IMR-90 (cell line): ENCODE data around the gene GTSE1. TPM values are rescaled to one million over a fixed set of nuclear protein-coding genes. Genes with fewer than 3 reads are reported as not detected.

Source experiments
- ATAC-seq: fragments of 200-7000 bp; cut with Tn5 transposase; 2 replicates; pipeline ENCODE4 v1.9.1; 2020; ENCODE audit warnings: low read depth, mild to moderate bottlenecking, moderate library complexity
- BruUV-seq: library from RNA; stranded (reverse); fragments of 400-500 nt; replicated peaks from 2 replicates; lab custom pipeline; 2021; lab: Mats Ljungman, UMichigan
- CTCF ChIA-PET: fragments of 300-600 bp; formaldehyde crosslinking; extraction: SDS; loops from one replicate; lab custom pipeline; 2021; ENCODE audit warnings: antibody characterized with exemption; lab: Yijun Ruan, JAX
- POLR2A ChIA-PET: fragments of 300-600 bp; sonication (Branson Sonifier 250); formaldehyde crosslinking; loops from one replicate; lab custom pipeline; 2022; ENCODE audit warnings: antibody characterized with exemption; ENCODE audit not compliant: unreplicated experiment; lab: Charles Lee
- DNase-seq: peaks from one replicate; pipeline ENCODE4 v3.0.0; 2013
- H2AFZ ChIP-seq: replicated peaks from 2 replicates; pipeline ENCODE3; 2013; ENCODE audit warnings: low read length, mild to moderate bottlenecking; ENCODE audit not compliant: poor library complexity
- H2AK5ac ChIP-seq: 2 replicates; pipeline ENCODE4 v1.6.1; 2013; ENCODE audit warnings: low read depth, low read length, inconsistent platforms
- H2AK9ac ChIP-seq: replicated peaks from 2 replicates; pipeline ENCODE3; 2013; ENCODE audit warnings: mild to moderate bottlenecking, low read depth, low read length, moderate library complexity; ENCODE audit not compliant: poor library complexity
- H2BK120ac ChIP-seq: 2 replicates; pipeline ENCODE4 v1.6.1; 2013; ENCODE audit warnings: low read depth, low read length, inconsistent platforms
- H2BK15ac ChIP-seq: 3 replicates; pipeline ENCODE4 v1.6.1; 2013; ENCODE audit warnings: low read depth, low read length, inconsistent platforms
- H2BK20ac ChIP-seq: 2 replicates; pipeline ENCODE4 v1.6.1; 2013; ENCODE audit warnings: low read depth, mild to moderate bottlenecking, inconsistent platforms, low read length, moderate library complexity
- H2BK5ac ChIP-seq: 2 replicates; pipeline ENCODE4 v1.6.1; 2013; ENCODE audit warnings: mild to moderate bottlenecking, low read depth, low read length, inconsistent platforms; ENCODE audit not compliant: poor library complexity, severe bottlenecking
- H3K14ac ChIP-seq: replicated peaks from 2 replicates; pipeline ENCODE4 v1.6.1; 2013; ENCODE audit warnings: low read depth, low read length, inconsistent platforms
- H3K18ac ChIP-seq: 2 replicates; pipeline ENCODE4 v1.6.1; 2013; ENCODE audit warnings: low read depth, low read length, control low read depth
- H3K23ac ChIP-seq: 2 replicates; pipeline ENCODE4 v1.6.1; 2013; ENCODE audit warnings: low read depth, low read length, inconsistent platforms
- H3K27ac ChIP-seq: 2 replicates; pipeline ENCODE4 v1.5.1; 2013; ENCODE audit warnings: mild to moderate bottlenecking, control low read depth, low read length; ENCODE audit not compliant: insufficient read depth
- H3K27me3 ChIP-seq: 2 replicates; pipeline ENCODE4 v1.6.1; 2013; ENCODE audit warnings: low read length; ENCODE audit not compliant: control insufficient read depth, insufficient read depth
- H3K36me3 ChIP-seq: 2 replicates; pipeline ENCODE4 v1.6.1; 2013; ENCODE audit warnings: low read length, mixed read lengths; ENCODE audit not compliant: control insufficient read depth, insufficient read depth
- H3K4ac ChIP-seq: 2 replicates; pipeline ENCODE4 v1.6.1; 2013; ENCODE audit warnings: low read depth, low read length, inconsistent platforms
- H3K4me1 ChIP-seq: 2 replicates; pipeline ENCODE4 v1.6.1; 2013; ENCODE audit warnings: low read length, mixed read lengths; ENCODE audit not compliant: control insufficient read depth, insufficient read depth
- H3K4me2 ChIP-seq: 2 replicates; pipeline ENCODE4 v1.6.1; 2013; ENCODE audit warnings: low read depth, mild to moderate bottlenecking, control low read depth, low read length, moderate library complexity
- H3K4me3 ChIP-seq: 2 replicates; pipeline ENCODE4 v1.5.1; 2013; ENCODE audit warnings: low read depth, mild to moderate bottlenecking, control low read depth, low read length, moderate library complexity; ENCODE audit not compliant: insufficient read depth
- H3K56ac ChIP-seq: 2 replicates; pipeline ENCODE4 v1.6.1; 2013; ENCODE audit warnings: low read length, inconsistent platforms; ENCODE audit not compliant: insufficient read depth; ENCODE audit errors: extremely low read depth
- H3K79me1 ChIP-seq, 2 experiments: 2 replicates each; pipeline ENCODE4 v1.6.1; 2013; ENCODE audit warnings: low read length in 2 of 2, inconsistent platforms in 1 of 2, low read depth in 1 of 2
- H3K9ac ChIP-seq: 2 replicates; pipeline ENCODE4 v1.6.1; 2013; ENCODE audit warnings: low read depth, low read length, control low read depth
- H3K9me1 ChIP-seq: 2 replicates; pipeline ENCODE4 v1.6.1; 2013; ENCODE audit warnings: low read length, inconsistent platforms; ENCODE audit not compliant: insufficient read depth
- H3K9me3 ChIP-seq: 2 replicates; pipeline ENCODE4 v1.6.1; 2013; ENCODE audit warnings: low read length; ENCODE audit not compliant: control insufficient read depth, insufficient read depth
- H4K20me1 ChIP-seq: 2 replicates; pipeline ENCODE4 v1.6.1; 2013; ENCODE audit warnings: low read length, inconsistent platforms; ENCODE audit not compliant: insufficient read depth
- H4K5ac ChIP-seq: 2 replicates; pipeline ENCODE4 v1.6.1; 2013; ENCODE audit warnings: mild to moderate bottlenecking, low read depth, low read length, control low read depth
- H4K8ac ChIP-seq, 2 experiments: 2 replicates each; pipeline ENCODE4 v1.6.1; 2013; ENCODE audit warnings: low read depth in 2 of 2, low read length in 2 of 2, control low read depth in 1 of 2, inconsistent platforms in 1 of 2
- H4K91ac ChIP-seq: 2 replicates; pipeline ENCODE4 v1.6.1; 2013; ENCODE audit warnings: low read depth, low read length, inconsistent platforms; ENCODE audit not compliant: insufficient read depth
- BHLHE40 ChIP-seq: fragments of 150-350 bp; IDR thresholded peaks from 2 replicates; pipeline ENCODE4 v1.6.1; 2016; ENCODE audit warnings: mild to moderate bottlenecking, low read depth, low read length
- CEBPB ChIP-seq: IDR thresholded peaks from 2 replicates; pipeline ENCODE4 v1.6.1; 2012; ENCODE audit warnings: low read depth, low read length, improper control_type of control experiment
- CHD1 ChIP-seq: IDR thresholded peaks from 2 replicates; pipeline ENCODE4 v1.6.1; 2012; ENCODE audit warnings: low read depth, low read length, improper control_type of control experiment
- CTCF ChIP-seq: conservative IDR thresholded peaks from 2 replicates; pipeline ENCODE4 v1.5.1; 2012; ENCODE audit warnings: mild to moderate bottlenecking, low read depth, low read length, improper control_type of control experiment
- ELK1 ChIP-seq: fragments of 150-350 bp; IDR thresholded peaks from 2 replicates; pipeline ENCODE4 v1.6.1; 2016; ENCODE audit warnings: low read depth, mild to moderate bottlenecking, low read length, moderate library complexity, borderline replicate concordance
- FOS ChIP-seq: fragments of 150-350 bp; IDR thresholded peaks from 2 replicates; pipeline ENCODE4 v1.6.1; 2016; ENCODE audit warnings: low read depth, low read length
- MAFK ChIP-seq: IDR thresholded peaks from 2 replicates; pipeline ENCODE4 v1.6.1; 2012; ENCODE audit warnings: low read depth, low read length, improper control_type of control experiment
- MAZ ChIP-seq: IDR thresholded peaks from 2 replicates; pipeline ENCODE4 v1.6.1; 2012; ENCODE audit warnings: low read depth, mild to moderate bottlenecking, low read length, improper control_type of control experiment, moderate library complexity, borderline replicate concordance
- MXI1 ChIP-seq: IDR thresholded peaks from 2 replicates; pipeline ENCODE4 v1.6.1; 2012; ENCODE audit warnings: low read depth, mild to moderate bottlenecking, low read length, moderate library complexity, borderline replicate concordance
- NFE2L2 ChIP-seq: fragments of 150-350 bp; IDR thresholded peaks from 2 replicates; pipeline ENCODE4 v1.6.1; 2016; ENCODE audit warnings: low read depth, mild to moderate bottlenecking, low read length
- POLR2A ChIP-seq: IDR thresholded peaks from 2 replicates; pipeline ENCODE4 v1.6.1; 2012; ENCODE audit warnings: mild to moderate bottlenecking, low read depth, low read length
- RAD21 ChIP-seq: IDR thresholded peaks from 2 replicates; pipeline ENCODE4 v1.6.1; 2012; ENCODE audit warnings: low read length, improper control_type of control experiment
- RCOR1 ChIP-seq: IDR thresholded peaks from 2 replicates; pipeline ENCODE4 v1.6.1; 2012; ENCODE audit warnings: mild to moderate bottlenecking, low read length, improper control_type of control experiment; ENCODE audit not compliant: insufficient replicate concordance
- RFX5 ChIP-seq: IDR thresholded peaks from 2 replicates; pipeline ENCODE4 v1.8.0; 2012; ENCODE audit warnings: low read depth, mild to moderate bottlenecking, low read length, moderate library complexity
- SMC3 ChIP-seq: fragments of 150-350 bp; IDR thresholded peaks from 2 replicates; pipeline ENCODE4 v1.6.1; 2016; ENCODE audit warnings: low read depth, mild to moderate bottlenecking, antibody characterized with exemption, low read length, moderate library complexity
- USF2 ChIP-seq: fragments of 150-350 bp; IDR thresholded peaks from 2 replicates; pipeline ENCODE4 v1.6.1; 2017; ENCODE audit warnings: mild to moderate bottlenecking, antibody characterized with exemption, low read length, low read depth
- WGBS, 2 experiments: methylation state at CpG; one replicate each; pipeline versions ENCODE4 v1.1.5 to v1.1.7; 2013; ENCODE audit warnings: missing lambda C conversion rate in 2 of 2; ENCODE audit not compliant: insufficient read length in 1 of 2; ENCODE audit errors: extremely low coverage in 2 of 2; 5-methylcytosine and 5-hydroxymethylcytosine counted together
- dilution Hi-C: fragments of 300-500 bp; cut with HindIII; formaldehyde crosslinking; loops from one replicate; pipeline ENCODE4 v1.14.3; 2018; ENCODE audit warnings: low sequenced_read_pairs; ENCODE audit not compliant: unreplicated experiment
- in situ Hi-C: fragments of 300-500 bp; cut with MboI; formaldehyde crosslinking; loops from 3 replicates; pipeline ENCODE4 v1.14.3; 2019; ENCODE audit warnings: low sequenced_read_pairs, inconsistent platforms, mixed read lengths
- intact Hi-C: fragments of 100-400 bp; cut with micrococcal nuclease; formaldehyde crosslinking; loops from 2 replicates; pipeline ENCODE4 v1.10.0; 2022
- polyA plus RNA-seq, 3 experiments: library from polyadenylated mRNA; depleted of rRNA; stranded (reverse); fragments of >200 nt; gene quantifications; 2 replicates each; pipeline ENCODE4 v1.2.3, GENCODE V29; 2012; ENCODE audit warnings: low replicate concordance in 1 of 3
- total RNA-seq: library from RNA; depleted of rRNA; stranded (reverse); fragments of >200 nt; gene quantifications from 2 replicates; pipeline ENCODE4 v1.2.3, GENCODE V29; 2012

GTSE1 gene
- total and polyA plus RNA-seq, 2 of the 4 experiments (the other 2 are of a cell fraction) = 5.9 to 17.1 TPM

- Histone ChIP-seq H2AK5ac (no peak overlapping the region), H3K27ac (no peak overlapping the region), H3K4me3 (no peak overlapping the region), H4K8ac (no peak overlapping the region), H2BK5ac (no peak overlapping the region), H3K4me2 (no peak overlapping the region), H2BK120ac (no peak overlapping the region), H4K20me1 (no peaks in the 10 kb centered on the region), H2BK15ac (no peak overlapping the region), H3K79me1 (no peaks in the 10 kb centered on the region), H2AFZ (peak overlapping the region; percentile 5), H3K23ac (no peak overlapping the region), H3K36me3 (no peaks in the 10 kb centered on the region), H3K9me3 (no peaks in the 10 kb centered on the region), H3K9me1 (no peaks in the 10 kb centered on the region; the same call in 1 of the 2 replicates), H2BK20ac (no peak overlapping the region), H2AK9ac (peak overlapping the region; percentile 5), H3K18ac (no peak overlapping the region), H4K91ac (no peak overlapping the region), H3K56ac (no peak overlapping the region), H3K4me1 (no peaks in the 10 kb centered on the region), H3K4ac (no peak overlapping the region; the same call in 1 of the 2 replicates), H4K5ac (no peak overlapping the region), H3K14ac (no peak overlapping the region), H3K27me3 (peaks cover 13% of the 10 kb centered on the region; the same call in 1 of the 2 replicates), H3K9ac (no peak overlapping the region)
- no peak for TF ChIP-seq MAFK
- no peak for TF ChIP-seq RFX5
- no peak for TF ChIP-seq BHLHE40
- peak; percentile 87 for TF ChIP-seq CTCF
- TF ChIP-seq ELK1 = no peak
- TF ChIP-seq CEBPB = no peak
- peak; percentile 95 for TF ChIP-seq SMC3
- no peak for TF ChIP-seq FOS
- no peak for TF ChIP-seq MAZ
- no peak for TF ChIP-seq NFE2L2
- no peak for TF ChIP-seq CHD1
- no peak for TF ChIP-seq MXI1
- peak; percentile 77 for TF ChIP-seq RAD21
- TF ChIP-seq USF2 = no peak
- no peak for TF ChIP-seq POLR2A
- no peak for TF ChIP-seq RCOR1
- dilution Hi-C loops = no loop called here
- CTCF ChIA-PET = interaction anchor here (0.5 to 2.1 kb wide), 16 partner anchors 9 to 354 kb away, joined by 3 to 26 read pairs (median 3); partner anchors contain the start of gene CELSR1
- ATAC-seq (peak; percentile 93), DNase-seq (peak; percentile 40)
- POLR2A ChIA-PET = no interaction called here
- 32% methylated on average over 6 of the region's 19 CpGs; no CpG with 5 or more reads in 1 of the 2 experiments for WGBS, 2 experiments
- in situ Hi-C loops = loop anchor here (5.0 kb wide), 1 partner anchor 175 kb away; no protein-coding TSS in a partner anchor
- BruUV-seq = no TSS peak
- intact Hi-C loops = loop anchor here (1.0 kb wide), 1 partner anchor 175 kb away; no protein-coding TSS in a partner anchor
These were observed 71.1 kb downstream of the GTSE1 start for GRCh38 chr22:46367707-46368191.
